NCI-H1048 (cell line): ENCODE measurements around the gene NADSYN1.

Experiments
- DNase-seq: peaks from one replicate; lab custom pipeline; 2025; lab: John Stamatoyannopoulos, UW

The NADSYN1 gene

DNA sequence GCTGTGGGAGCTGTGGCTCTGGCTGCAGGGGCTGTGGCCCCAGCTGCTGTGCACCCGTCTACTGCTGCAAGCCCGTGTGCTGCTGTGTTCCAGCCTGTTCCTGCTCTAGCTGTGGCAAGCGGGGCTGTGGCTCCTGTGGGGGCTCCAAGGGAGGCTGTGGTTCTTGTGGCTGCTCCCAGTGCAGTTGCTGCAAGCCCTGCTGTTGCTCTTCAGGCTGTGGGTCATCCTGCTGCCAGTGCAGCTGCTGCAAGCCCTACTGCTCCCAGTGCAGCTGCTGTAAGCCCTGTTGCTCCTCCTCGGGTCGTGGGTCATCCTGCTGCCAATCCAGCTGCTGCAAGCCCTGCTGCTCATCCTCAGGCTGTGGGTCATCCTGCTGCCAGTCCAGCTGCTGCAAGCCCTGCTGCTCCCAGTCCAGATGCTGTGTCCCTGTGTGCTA, 95.7 kb downstream of the NADSYN1 start:
- DNase-seq, result no peak
